Fibroblast of pulmonary artery (primary cell): Measurements from ENCODE around the gene ACTN3.

Source experiments
- DNase-seq: peaks from one replicate; pipeline ENCODE4 v3.0.0-alpha.2; 2010; ENCODE audit warnings: low read depth
- H3K4me3 ChIP-seq: replicated peaks from 2 replicates; pipeline ENCODE4 v1.5.1; 2011; ENCODE audit warnings: low read depth, mild to moderate bottlenecking, control low read depth, low read length, moderate library complexity
- TF ChIP-seq, protein P1 (sequence below): IDR thresholded peaks from 2 replicates; pipeline ENCODE4 v1.5.1; 2011; ENCODE audit warnings: mild to moderate bottlenecking, control low read depth, low read length, inconsistent platforms; ENCODE audit errors: missing control alignments

Gene ACTN3

DNA sequence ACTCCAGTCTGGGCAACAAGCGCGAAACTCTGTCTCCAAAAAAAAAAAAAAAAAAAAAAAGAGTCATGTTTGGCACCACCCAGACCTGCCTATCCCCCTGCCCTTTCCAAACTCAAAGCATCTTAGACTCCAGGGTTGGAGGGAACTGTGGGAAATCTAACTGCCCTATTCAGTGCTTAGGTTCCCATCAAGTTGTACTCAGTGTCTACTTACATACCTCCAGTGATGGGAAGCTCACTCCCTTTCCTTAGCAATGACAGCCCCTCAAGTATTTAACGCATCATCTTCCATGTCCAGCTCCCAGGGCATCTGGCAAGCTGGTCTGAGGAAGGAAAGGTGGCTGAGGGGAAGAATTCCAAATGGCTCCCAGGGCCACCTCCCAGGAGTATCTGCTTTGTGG is 3.0 kb downstream of the ACTN3 start:
- DNase-seq: no peak
- TF ChIP-seq, protein P1, sequence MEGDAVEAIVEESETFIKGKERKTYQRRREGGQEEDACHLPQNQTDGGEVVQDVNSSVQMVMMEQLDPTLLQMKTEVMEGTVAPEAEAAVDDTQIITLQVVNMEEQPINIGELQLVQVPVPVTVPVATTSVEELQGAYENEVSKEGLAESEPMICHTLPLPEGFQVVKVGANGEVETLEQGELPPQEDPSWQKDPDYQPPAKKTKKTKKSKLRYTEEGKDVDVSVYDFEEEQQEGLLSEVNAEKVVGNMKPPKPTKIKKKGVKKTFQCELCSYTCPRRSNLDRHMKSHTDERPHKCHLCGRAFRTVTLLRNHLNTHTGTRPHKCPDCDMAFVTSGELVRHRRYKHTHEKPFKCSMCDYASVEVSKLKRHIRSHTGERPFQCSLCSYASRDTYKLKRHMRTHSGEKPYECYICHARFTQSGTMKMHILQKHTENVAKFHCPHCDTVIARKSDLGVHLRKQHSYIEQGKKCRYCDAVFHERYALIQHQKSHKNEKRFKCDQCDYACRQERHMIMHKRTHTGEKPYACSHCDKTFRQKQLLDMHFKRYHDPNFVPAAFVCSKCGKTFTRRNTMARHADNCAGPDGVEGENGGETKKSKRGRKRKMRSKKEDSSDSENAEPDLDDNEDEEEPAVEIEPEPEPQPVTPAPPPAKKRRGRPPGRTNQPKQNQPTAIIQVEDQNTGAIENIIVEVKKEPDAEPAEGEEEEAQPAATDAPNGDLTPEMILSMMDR: no peak
- H3K4me3 ChIP-seq: no peak overlapping the region

DNA sequence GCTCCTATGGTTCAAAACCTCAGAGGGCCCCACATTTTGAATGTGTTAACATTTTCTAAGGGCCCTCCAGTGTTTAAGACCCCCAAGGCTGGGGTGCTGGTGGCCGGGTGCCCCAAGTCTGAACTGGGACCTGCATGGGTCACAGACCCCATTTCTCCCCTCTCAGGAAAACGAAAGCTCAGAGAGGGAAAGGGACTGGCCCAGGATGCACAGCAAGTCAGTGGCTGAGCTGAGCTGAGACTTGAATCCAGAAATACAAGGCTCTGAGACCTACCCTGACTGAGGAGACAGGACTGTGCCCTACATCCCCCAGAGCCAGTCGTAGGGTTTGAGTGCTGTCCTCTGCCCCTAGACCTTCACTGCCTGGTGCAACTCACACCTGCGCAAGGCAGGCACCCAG is 4.2 kb downstream of the ACTN3 start:
- H3K4me3 ChIP-seq: no peak overlapping the region
- TF ChIP-seq, protein P1: no peak
- DNase-seq: no peak

DNA sequence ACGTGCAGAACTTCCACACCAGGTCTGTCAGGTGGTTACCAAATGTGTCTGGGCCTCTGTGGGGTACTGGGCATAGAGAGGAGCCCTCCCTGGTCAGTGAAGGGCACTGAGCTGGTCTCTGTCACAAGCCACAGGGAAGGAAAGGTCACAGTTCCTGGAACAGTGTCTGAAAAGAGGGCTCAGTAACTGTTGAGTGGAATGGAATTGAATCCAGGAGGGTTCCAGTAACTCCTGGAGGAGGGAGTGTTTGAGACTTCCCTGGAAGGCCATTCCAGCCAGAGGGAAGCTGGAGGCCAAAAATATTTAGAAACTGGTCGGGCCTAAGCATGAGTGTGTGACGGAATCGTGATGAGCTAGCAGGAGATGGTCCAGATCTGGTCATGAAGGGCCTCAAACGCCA is 7.9 kb downstream of the ACTN3 start:
- no peak for DNase-seq
- H3K4me3 ChIP-seq: no peak overlapping the region
- TF ChIP-seq, protein P1: no peak

DNA sequence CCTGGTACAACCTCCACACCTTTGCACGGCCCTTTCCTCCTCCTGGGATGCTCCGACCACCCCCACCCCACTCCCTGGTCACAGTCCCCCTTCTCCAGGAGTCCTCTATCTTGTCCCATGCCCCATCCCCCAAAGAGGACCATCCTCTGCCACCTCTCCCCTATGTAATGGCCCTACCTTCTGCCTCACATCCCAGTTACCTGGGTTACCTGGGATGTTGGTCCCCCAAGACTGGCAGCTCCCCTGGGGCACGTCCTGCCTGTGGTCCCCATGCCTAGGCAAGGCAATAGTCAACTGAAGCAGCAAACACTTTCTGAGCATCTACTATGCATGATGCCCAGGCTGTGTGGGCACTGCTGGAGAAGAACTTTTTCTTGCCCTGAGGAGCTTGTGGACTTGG is 8.7 kb downstream of the ACTN3 start:
- no peak overlapping the region for H3K4me3 ChIP-seq
- TF ChIP-seq, protein P1: no peak
- no peak for DNase-seq

DNA sequence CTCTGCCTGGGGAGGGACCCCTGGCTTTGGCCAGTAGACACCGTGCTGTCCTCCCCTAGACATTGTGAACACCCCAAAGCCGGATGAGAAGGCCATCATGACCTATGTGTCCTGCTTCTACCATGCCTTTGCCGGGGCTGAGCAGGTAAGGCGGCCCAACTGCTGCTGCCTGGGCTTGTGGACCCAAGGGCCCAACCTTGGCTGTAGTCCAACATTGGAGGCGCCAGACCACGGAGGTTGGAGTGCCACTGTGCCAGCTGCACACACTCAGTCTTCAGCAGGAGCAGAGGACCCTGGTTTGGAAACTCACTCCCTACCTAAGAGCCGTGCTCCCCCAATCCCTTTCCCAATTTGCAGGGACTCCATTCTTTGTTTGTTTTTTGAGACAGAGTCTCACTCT is 9.4 kb downstream of the ACTN3 start:
- DNase-seq: no peak
- no peak overlapping the region for H3K4me3 ChIP-seq
- TF ChIP-seq, protein P1: no peak

DNA sequence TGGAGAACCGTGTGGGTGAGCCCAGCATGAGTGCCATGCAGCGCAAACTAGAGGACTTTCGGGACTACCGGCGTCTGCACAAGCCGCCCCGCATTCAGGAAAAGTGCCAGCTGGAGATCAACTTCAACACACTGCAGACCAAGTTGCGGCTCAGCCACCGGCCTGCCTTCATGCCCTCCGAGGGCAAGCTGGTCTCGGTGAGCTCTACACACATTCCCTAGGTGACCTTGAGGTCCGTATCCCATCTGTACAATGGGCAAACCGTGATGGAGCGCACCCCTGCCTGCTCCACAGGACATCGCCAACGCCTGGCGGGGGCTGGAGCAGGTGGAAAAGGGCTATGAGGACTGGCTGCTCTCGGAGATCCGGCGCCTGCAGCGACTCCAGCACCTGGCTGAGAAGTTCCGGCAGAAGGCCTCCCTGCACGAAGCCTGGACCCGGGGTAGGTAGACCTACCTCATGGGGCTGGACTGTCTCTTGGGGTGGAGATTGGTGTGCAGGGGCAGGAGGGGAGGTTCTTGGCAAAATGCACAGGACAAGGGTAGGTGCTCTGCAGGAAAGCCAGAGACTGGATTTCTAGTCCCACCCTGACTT is 11.1 kb downstream of the ACTN3 start:
- H3K4me3 ChIP-seq: no peak overlapping the region
- DNase-seq: no peak
- TF ChIP-seq, protein P1: no peak

DNA sequence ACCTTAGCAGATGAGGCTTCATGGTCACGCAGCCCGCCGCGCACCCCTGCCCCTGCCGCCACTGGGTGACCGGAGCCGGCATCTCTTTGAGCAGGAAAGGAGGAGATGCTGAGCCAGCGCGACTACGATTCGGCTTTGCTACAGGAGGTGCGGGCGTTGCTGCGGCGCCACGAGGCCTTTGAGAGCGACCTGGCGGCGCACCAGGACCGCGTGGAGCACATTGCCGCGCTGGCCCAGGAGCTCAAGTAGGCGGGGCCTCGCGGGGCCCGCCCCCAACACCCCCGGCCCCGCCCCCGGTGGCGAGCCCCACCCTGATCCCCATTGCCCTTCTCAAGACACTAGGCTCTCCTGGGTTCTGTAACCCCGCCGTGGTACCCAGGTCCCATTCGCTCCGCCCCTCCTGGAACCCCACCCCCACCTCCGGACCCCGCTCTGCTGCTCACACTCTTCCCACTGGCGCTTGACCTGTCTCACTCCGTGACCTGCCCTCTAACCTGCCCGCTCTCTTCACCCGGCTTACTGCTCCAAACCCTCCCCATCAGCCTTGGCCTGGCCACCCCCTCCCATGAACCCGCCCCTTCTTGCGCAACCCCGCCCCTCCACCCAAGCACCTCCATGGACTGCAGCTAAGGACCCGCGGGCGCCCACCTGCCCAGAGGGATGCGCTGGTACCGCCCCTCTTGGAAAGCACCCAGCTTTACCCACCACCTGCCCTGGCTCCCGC is 12.6 kb downstream of the ACTN3 start:
- TF ChIP-seq, protein P1: no peak
- no peak overlapping the region for H3K4me3 ChIP-seq
- DNase-seq: peak; percentile 28
